SW 1271 (cell line): ENCODE results near the gene PXT1.
A peak's percentile ranks its signal among the peaks of the same experiment; 100 is the strongest.
"Not testable (repeated sequence)": the region's sequence is repeated elsewhere in the genome, so short reads cannot be mapped to it uniquely, and the experiment has no call there.

Experiments used
- DNase-seq, 2 experiments: peaks; one replicate each; lab custom pipeline; 2025; lab: John Stamatoyannopoulos, UW

The PXT1 gene

DNA sequence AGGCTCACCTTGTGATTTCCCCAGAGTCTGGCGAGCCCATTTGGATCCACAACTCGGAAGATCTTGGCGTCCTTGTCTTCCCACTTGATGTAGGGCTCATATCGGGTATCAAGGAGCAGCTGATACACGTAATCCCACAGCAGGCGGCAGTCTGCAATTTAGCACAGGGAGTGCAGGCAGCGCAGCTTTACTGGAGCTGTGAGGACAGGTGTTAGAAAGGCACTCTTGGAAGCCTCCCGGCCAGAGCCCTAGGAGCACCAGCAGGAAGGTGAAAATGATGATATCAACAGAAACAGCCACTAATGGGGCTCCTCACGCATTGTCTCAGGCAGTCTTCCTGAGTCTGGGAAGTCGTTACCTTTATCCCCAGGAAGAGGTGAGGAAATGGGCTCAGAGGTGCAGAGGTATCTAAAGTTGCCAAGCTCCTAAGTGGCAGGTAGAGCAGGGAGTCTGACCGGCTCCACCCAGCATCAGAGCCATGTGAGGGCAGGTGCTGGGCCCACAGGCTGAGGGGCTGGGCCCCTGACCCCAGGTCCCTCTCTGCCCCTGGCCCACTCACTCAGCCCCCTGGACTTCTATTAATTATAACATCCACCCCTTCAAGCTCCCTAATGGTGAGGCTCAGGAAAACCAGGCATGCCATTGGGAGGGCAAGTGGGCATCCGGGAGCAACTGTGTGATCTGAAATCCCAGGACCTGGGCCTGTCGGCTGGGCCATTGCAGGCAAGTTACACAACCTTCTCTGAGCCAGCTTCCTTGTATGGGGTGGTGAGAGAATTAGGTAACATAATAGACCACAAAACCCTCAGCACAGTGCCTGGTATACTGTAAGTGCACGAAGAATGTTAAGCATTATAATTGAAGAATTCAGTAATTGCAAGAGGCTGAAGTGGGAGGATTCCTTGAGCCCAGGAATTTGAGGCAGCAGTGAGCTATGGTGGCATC is 73.5 kb downstream of the PXT1 start:
- DNase-seq = peak in 1 of 2 experiments; percentile 12

DNA sequence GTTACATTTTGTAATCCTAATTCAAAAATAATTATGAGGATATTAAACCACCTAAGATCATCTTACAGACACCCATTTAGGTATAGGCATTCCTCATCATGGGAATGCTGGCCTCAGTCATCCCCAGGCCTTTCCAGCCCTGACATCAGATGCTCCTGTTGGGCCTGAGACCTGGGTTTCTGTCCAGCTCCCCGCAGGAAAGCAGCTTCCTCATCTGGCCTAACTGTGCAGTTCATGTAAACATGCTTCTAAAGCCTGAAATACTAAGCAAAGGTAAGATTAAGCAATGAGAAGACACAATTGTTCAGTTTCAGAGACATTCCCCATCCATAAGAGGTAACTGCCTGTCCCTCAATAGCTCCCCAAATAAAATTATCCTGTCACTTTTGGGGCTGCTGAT is 74.2 kb downstream of the PXT1 start:
- DNase-seq = no peak

DNA sequence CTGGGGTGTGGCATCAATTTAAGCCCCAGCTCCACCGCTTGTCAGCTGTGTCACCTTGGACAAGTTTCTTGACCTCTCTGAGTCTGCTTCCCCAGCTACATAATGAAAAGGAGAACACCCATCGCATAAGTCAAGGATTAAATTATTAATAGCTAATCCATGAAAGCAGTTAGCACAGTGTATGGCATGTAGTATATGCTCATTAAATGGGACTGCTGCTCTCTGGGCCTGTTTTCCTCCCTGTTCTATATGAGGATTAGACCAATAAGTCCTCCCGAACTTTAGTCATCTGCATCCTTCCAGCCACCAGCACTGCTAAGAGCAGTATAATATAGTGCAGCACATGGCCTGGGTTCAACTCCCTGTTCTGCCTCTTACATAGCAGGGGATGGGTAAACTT is 74.9 kb downstream of the PXT1 start:
- DNase-seq = no peak

DNA sequence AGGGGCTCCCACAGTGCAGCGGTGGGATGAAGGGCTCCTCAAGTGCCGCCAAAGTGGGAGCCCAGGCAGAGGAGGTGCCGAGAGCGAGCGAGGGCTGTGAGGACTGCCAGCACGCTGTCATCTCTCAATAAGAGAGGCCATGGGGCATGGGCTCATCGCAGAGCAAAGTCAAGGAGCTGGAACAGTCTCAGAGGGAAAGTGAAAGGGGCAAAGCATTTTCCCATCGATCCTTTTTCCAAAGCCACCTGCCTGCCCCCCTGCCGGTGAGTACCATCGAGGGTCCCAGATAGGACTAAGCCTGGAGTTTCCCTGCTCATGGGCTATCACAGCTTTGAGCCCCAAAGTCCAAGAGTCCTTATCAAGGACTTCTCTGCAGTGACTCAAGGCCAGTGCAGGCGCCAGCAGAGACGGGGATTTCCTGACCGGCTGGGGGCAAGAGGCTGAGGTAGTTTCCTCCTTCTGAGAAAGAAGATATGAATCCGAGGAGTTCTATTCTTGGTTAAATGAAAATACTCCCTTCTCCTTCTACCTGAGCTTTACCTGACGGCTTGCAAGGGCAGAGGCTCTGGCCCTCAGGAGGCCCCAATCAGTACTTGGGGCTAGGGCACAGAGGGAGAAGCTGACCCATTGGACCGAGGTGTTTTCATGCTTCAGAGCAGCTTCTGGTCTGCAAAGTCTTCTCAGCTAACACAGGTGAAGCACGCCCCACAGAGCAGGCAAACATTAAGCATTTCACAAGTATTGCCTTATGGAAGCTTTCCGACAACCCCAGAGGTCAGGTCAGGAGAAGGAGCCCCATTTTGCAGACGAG is 77.8 kb downstream of the PXT1 start:
- DNase-seq = no peak

DNA sequence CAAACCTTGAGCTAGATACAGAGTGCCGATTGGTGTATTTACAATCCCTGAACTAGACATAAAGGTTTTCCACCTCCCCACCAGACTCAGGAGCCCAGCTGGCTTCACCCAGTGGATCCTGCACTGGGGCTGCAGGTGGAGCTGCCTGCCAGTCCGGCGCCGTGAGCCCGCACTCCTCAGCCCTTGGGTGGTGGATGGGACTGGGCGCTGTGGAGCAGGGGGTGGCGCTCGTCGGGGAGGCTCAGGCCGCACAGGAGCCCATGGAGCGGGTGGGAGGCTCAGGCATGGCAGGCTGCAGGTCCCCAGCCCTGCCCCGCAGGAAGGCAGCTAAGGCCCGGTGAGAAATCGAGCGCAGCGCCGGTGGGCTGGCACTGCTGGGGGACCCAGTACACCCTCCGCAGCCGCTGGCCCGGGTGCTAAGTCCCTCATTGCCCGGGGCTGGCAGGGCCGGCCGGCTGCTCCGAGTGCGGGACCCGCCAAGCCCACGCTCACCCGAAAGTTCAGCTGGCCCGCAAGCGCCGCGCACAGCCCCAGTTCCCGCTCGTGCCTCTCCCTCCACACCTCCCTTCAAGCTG is 78.5 kb downstream of the PXT1 start:
- not testable (repeated sequence) for DNase-seq

DNA sequence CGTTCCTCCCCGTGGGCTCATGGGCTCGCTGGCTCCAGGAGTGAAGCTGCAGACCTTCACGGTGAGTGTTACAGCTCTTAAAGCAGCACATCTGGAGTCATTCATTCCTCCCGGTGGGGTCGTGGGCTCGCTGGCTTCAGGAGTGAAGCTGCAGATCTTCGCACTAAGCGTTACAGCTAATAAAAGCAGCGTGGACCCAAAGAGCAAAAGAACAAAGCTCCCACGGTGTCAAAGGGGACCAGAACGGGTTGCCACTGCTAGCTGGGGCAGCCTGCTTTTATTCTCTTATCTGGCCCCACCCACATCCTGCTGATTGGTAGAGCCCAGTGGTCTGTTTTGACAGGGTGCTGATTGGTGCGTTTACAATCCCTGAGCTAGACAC is 79.3 kb downstream of the PXT1 start:
- not testable (repeated sequence) for DNase-seq

DNA sequence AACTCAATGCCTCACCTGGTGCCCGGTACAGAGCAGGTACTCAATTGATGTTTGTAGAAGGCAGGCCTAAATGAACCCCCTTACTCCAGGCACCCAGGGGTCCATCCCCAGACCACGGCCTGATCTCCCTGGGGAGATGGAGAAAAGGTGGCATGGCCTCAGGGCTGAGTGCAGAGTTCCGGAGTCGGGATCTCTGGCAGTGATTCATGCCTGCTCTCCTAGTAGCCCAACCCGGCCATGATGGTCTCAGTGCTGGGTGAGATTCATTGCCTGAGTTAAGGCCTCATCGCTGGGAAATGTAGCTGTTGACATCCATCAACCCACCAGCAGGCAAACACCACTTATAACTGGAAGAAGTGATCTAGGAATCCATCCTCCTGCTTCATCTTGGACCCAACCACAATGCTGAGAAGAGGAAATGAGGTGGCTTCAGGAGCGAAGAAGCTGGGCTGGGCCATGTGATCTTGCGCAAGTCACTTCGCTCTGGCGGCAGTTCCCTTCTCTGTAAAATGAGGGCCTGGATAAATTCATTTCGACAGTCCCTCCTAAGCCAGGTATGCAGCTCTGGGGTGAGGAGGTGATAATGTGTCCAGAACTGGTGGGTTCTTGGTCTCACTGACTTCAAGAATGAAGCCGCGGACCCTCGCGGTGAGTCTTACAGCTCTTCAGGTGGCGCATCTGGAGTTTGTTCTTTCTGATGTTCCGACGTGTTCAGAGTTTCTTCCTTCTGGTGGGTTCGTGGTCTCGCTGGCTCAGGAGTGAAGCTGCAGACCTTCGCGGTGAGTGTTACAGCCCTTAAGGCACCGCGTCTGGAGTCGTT is 79.9 kb downstream of the PXT1 start:
- DNase-seq = no peak

DNA sequence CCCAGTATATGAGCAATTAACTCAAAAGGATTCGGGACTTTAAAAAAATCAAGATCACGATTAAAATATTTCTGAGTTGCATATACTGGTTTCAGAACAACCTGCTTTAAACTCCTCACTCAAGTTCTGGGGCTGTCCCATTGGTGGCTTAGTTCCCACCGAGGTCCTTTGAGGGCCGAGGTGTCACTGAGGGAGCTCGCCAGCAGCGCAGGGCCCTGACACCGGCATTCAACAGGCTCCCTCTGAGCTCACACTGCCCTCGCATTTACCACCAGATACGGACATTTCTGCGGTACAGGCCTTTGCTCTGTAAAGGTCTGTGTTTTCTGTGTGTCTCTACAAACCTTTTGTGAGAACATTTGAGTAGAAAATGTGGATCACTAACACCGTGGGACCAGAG is 81.6 kb downstream of the PXT1 start:
- no peak for DNase-seq

DNA sequence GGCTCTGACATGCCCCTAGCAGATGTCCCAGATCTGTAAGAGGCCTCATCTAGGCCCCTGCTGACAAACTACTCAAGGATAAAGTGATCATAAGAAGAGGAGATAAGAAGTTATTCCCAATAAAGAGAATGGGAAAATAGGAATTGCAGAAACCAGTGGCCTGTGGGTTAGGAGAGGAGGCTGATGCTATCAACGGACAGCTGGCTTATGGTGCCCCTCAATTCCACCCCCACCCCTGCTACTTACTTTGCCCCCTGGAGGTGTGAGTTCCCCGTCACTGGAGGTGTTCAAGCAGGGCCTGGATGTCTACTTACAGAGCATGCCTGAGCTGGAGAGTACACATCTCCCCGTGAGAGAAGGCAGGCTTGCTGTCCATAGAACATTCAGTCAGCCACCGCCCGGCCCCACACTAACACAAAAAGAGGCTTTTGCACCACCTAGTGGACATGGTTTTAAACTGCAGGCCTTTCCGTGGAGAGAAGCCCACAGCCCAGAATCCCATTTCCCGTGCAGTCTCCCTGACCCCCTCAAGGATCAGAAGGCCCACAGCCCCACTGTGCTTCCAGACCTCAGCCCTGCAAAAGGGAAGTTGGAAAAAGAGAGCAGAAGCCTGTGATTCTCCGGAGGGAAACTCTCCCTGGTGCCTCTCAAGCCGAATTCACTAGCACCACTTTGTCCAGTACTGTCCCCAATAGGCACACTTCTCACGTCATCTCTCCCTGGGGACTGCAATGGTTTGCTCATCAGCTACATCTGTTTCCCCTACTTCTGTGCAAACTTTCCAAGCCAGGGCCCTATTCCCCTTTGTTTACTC is 82.2 kb downstream of the PXT1 start:
- peak; percentile 33 to 65 for DNase-seq

DNA sequence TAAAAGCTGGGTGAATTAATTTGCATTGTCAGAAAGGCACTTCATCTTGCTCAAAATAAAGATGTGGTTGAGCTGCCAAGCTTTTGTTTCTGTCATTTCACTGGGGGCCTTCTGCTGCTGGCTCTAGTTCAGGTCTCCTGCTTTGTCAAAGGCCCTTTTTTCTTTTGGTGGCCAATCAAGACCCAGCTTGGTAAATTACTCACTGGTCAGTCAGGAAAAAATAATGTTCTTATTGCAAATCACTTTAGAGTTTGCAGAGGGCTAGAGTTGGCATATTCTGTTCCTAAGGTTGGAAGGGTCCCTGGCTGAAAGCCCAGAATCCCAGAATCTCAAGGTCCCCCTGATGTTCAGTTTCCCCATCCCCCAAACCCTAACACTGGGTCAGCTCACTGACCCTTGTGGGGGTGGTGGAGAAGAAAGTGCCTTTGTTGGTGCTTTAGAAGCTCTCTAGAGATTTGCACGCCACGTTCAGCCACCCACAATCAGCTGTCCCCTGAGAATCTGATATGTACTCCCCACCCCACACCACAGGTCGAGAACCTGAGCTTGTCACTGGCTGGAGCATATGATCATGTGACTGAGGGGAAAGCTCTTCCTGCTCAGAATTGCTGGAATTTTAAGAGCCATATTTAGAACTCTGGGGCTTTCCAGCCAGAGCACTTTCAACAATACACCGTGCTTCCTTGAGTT is 84.3 kb downstream of the PXT1 start:
- DNase-seq = no peak

DNA sequence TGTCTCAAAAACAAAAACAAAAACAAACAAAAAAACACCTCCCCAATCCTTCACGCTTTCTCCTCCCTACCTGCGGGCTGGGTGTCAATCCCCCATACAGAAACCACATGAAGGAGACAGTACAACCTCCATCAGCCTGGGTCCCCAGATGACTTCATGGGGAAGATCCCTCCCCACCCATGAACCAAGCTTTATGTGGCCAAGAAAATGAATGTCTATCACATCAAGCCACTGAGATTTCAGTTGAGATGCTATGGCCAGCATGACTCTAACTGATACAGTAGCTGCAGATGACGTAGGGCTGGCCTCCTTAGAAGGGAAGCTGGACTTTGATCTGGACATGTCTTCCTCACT is 84.8 kb downstream of the PXT1 start:
- no peak for DNase-seq

DNA sequence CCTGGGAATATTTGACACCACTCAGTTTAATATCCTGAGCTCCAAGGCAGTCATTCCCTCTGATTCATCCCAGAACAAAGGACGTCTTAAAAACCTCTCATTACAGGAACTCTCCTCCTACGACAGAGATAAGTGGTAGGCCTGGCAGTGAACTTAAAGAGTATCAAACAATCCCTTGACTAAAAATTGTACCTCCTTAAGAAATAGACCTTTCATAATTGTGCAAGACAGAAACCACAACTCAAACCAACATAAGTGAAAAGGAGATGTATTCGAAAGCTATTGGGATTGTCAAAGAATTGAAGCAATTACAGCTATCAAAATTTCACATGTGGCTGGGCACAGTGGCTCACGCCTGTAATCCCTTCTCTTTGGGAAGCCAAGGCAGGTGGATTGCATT is 86.8 kb downstream of the PXT1 start:
- no peak for DNase-seq

DNA sequence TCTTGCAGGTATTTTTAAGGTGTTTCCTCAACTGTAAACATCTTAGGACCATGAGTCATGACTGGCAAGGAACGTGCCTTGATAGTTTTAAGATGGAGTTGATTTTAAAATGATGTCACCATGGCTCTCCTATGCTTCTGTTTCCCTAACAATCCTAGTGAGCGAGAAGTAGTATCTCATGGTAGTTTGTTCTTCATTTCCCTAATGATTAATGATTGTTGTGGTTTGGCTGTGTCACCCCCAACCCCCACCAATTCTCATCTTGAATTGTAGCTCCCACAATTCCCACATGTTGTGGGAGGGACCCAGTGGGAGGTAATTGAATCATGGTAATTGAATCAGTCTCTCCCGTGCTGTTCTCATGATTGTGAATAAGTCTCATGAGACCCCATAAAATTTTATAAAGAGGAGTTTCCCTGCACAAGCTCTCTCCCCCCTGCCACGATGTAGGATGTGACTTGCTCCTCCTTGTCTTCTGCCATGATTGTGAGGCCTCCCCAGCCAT is 89.2 kb downstream of the PXT1 start:
- no peak for DNase-seq

DNA sequence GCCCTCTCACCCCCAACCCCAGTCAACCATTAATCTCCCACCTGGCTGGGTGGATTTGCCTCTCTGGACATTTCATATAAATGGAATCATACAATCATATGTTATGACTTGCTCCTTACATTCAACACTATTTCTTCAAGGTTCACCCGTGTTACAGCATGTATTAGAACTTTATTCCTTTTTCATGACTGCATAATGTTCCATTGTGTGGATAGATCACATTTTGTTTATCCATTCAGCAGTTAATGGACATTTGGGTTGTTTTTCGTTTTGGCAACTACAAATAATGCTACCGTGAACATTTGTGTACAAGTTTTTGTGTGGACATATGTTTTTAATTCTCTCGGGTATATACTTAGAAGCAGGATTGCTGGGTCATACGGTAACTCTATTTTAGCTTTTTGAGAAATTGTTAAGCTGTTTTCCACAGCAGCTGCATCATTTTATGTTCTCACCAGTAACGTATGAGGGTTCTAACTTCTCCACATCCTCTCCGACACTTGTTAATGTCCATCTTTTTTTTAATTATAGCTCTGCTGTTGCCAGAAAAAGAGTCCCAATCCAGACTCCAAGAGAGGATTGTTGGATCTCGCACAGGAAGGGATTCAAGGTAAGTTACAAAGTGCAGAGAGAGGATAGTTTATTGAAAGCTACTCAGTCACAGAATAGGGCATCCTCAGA is 90.0 kb downstream of the PXT1 start:
- DNase-seq = no peak

DNA sequence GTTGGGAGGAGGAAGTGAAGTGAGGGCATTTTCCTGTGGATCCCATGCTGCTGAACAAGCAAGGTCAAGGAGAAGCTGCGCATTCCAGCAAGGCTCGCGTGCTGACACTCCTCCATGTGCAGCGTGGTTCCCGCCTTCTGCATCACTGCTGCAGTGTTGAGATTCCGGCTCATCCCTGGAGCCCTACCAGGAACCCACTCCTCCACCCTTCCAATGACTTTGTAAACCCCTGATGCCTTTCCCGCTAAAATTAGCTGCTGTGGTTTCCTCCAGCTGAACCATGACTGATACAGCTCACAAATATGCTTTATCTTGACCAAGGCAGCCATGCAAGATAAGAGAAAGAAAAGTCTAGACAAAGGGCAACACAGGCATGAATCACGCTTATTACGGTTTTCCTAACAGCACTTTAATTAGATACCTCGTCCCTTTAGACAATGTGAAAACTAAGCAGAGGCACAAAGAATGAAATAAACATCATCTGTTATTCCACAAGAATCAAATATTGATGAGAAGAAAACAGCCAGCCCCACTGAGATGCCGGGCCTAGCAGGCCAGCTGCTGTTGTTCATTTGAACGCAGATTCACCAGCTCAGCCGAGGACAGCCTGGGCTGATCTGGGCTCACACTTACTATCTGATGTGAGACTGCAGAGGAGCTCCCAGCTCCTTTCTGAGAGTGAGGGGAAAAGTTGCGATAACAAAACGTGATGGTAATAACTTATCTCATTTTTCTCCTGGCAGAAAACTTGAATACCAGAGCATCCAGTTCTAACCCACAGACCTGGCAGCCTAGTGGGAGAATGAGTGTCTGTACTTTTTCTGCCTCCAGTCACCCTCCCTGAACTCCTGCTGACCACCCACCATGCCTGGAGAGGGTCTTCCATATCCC is 91.7 kb downstream of the PXT1 start:
- no peak for DNase-seq

DNA sequence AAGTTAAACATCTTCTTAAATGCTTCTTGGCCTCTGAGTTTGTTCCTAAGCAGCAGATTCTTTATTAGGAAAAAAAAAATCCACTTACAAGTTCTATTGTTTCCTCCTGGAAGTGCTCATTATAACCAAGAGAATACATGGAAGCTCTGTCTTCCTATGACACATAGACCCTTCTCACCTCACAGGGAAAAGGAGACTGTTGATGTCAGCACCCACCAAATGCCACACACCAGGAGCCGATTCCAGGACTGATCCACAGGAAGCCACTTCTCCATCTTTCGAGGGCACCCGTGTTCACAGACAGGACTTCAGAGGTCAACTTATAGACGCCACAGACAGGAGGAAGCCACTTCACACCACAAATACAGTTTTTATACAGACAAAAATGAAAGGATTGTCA is 92.6 kb downstream of the PXT1 start:
- DNase-seq = no peak

DNA sequence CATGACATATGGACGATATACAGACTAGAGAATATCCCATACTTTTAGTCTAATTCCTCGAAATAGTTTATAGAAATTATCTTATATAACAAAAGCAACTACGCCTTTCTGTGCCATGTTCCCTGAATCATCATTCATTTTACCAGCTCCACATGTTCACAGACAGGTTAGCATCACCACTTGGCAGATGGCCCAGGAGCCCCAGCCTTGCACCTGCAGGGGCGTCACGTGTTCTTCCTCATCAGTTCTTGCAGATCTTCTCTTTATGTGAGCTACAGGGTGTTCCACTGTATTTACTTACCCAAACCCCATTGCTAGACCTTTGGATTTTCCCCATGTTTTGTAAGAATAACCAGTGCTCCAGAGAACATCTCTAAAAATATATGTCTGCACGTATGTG is 93.4 kb downstream of the PXT1 start:
- DNase-seq = no peak

DNA sequence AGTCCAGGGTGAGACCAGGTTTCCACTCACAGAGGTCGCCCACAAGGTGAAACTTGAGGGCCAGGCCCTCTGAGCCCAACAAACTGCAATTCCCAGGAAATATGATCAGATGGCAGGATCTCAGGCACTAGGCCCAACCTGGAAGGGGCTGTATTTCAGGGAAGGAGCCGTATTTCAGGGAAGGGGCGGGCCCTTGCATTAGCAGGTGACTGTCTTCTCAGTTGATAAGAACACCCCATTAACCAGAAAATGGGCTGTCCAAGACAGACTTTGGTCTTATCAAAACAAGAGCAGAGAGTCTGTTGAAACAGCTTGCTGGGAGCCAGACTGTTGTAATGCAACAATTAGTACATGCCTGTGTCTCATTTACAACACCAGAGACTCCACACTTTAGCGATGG is 95.0 kb downstream of the PXT1 start:
- no peak for DNase-seq
